GM15510 (cell line): ENCODE data around the gene DEXI.

ENCODE experiments used
- POLR2A ChIP-seq: IDR thresholded peaks from 3 replicates; pipeline ENCODE4 v1.6.1; 2011; ENCODE audit warnings: borderline replicate concordance; ENCODE audit not compliant: insufficient read length; ENCODE audit errors: extremely low read depth

The DEXI gene

GRCh38 chr16:10897134-10897533 is 45.1 kb downstream of the DEXI start:
- TF ChIP-seq POLR2A, result no peak

- TF ChIP-seq POLR2A, result no peak
Measured at GRCh38 chr16:10896723-10897122, 45.5 kb downstream of the DEXI start.

GRCh38 chr16:10896165-10896564 is 46.1 kb downstream of the DEXI start:
- TF ChIP-seq POLR2A, result no peak

GRCh38 chr16:10895053-10895946 is 47.0 kb downstream of the DEXI start:
- TF ChIP-seq POLR2A, result no peak

GRCh38 chr16:10892782-10893318 is 49.4 kb downstream of the DEXI start:
- no peak for TF ChIP-seq POLR2A

GRCh38 chr16:10889855-10890254 is 52.4 kb downstream of the DEXI start:
- no peak for TF ChIP-seq POLR2A

GRCh38 chr16:10888320-10888937 is 53.8 kb downstream of the DEXI start:
- TF ChIP-seq POLR2A, result no peak

- no peak for TF ChIP-seq POLR2A
Measured at GRCh38 chr16:10885246-10885645, 57.0 kb downstream of the DEXI start.

GRCh38 chr16:10883004-10883403 is 59.3 kb downstream of the DEXI start:
- no peak for TF ChIP-seq POLR2A

GRCh38 chr16:10881479-10882030 is 60.7 kb downstream of the DEXI start:
- no peak for TF ChIP-seq POLR2A

GRCh38 chr16:10880594-10881452 is 61.4 kb downstream of the DEXI start:
- TF ChIP-seq POLR2A, result no peak

- no peak for TF ChIP-seq POLR2A
Measured at GRCh38 chr16:10879681-10880589, 62.3 kb downstream of the DEXI start.
